GM18868 (cell line): ENCODE data around the gene MED13.
"Not testable (repeated sequence)": the region's sequence is repeated elsewhere in the genome, so short reads cannot be mapped to it uniquely, and the experiment has no call there.

Experiments
- ATAC-seq: cut with Tn5 transposase; IDR thresholded peaks from one replicate; pipeline ENCODE4 v1.9.1; 2021; ENCODE audit warnings: mild to moderate bottlenecking, moderate library complexity; ENCODE audit not compliant: unreplicated experiment

The MED13 gene

DNA sequence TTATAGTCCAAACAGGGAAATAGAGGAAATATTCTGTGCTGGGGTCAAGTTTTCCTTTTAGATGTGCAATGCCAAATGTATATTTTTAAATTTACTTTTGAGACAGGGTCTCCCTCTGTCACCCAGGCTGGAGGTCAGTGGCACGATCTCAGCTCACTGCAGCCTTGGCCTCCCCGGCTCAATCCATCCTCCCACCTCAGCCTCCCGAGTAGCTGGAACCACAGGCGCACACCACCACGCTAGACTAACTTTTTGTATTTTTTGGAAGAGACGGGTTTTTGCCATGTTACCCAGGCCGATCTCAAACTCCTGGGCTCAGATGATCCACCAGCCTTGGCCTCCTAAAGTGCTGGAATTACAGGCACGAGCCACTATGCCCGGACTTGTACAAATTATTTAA is 25.8 kb upstream of the MED13 start:
- ATAC-seq: no peak

DNA sequence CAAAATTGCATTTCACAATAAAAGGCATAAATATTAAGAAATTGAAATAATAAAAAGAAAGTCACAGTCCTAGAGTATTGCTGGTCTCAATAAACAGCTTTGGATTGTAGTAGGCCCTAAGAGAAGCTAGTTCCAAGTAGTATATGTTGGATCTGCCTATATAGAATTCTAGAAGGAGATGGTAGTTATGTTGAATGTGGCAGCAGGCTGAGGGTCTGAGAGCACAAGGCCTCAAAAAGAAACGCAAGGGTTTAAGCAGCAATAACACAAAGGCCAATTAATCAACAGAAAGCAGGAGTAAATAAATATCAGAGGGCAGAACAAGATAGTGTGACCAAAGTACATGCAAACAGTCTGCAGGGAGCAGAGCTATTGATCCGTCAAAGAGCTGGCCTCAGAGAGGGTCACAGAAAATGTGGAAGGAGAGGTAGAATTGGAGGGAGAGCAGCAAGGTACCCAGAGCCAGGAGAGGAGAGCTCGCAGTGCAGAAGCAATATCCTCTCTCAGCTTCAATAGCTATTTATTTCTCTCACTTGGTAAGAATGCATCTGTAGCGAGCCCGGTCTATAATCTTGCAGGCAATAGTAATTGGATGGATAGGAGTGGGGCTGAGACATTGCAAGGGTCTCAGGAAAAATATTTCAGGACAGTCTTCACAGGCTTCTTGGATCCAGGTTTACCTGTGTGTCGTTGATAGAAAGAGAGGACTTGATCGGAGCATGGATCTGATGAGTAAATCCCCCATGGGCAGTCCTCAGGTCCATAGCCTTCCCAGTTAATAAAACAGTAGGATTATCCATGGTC is 25.1 kb upstream of the MED13 start:
- ATAC-seq: no peak

DNA sequence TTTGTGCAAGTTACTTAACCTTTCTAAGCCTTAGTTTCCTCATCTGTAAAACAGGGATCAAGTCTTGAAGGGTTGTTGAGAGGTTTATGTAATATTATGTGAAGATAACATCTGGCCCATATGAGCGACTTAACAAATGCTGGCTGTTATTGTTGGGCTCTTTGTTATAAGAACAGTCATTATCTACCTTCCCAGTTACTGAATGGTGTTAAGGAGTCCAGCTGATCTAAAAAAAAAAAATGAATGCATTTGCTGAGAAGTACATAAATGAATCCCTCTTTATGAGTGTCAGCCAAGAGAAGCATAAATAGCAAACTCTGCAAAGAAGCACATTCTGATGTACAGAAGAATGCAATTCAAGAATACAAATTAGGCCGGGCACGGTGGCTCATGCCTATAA is 24.3 kb upstream of the MED13 start:
- no peak for ATAC-seq

DNA sequence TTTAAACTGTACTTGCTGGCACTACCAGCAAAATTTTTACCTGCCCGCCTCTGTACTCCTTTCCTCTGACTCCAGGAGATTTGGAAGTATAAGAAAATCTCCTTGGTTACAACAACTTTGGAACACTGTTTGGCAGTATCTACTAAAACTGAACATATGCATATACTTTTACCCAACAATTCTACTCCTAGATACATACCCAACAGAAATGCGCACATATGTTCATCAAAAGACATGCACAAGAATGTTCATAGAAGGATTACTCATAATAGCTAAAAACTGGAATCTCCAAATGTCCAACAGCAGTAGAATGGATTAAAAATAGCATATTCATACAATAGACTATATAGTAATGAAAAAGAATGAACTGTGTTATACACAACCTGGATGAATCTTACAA is 21.7 kb upstream of the MED13 start:
- ATAC-seq: no peak

DNA sequence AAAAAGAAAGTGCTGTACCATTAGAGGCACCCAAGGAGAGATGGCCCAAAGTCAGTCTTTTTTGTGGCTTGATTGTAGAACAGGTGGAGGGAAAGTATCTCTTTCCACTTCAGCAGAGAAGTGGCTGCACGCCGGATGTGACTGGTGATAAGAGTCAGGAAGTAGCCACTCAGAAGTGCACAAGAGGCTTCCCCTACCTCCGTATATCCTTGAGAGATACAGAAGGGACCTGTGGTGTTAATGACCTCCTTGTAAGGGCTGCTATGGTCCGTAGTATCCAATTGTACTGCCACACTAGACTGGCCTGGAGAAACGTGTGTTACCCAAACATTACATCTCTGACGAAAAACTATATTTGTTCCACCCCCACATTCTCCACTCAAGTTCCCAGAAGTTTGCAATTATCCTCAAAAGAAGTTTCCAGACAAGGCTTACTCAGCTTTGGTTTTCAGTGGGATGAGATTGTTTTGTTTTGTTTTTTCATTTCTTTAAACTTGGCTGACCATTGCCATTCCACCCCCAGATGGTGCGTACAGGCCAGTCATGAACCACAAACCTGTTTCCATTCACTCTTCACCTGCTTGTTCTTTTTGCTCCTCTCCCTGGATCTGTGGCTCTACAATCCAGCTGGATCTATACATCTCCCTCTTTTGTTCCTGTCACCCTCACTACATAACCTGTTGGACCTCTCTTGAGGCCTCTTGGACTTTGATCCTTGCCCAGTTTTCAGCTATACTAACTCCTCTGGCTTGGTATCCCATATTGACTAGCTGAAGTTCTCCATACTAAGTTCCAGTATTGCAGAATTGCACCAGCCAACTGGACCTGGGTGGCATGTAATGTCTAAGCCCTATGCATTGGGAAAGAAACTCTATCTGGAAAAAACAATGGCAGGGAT is 20.7 kb upstream of the MED13 start:
- ATAC-seq: no peak

DNA sequence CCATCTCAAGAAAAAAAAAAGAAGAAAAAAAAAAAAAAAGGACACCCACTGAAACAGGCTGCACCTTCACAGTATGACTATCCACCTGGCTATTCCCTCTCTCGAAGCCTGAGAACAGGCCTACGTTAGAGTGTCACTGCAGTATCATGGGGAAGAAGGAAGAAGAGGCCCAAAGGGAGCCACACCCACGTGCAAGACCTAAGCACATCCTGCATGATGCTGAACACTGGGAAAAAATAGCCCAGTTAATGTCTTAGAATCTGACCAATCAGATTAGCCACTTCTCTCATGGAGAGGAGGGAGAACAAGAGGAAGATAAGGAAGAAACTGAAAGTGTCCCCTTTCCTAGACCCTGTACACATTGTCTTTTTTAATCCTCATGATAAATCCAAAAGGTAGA is 19.5 kb upstream of the MED13 start:
- ATAC-seq: no peak

DNA sequence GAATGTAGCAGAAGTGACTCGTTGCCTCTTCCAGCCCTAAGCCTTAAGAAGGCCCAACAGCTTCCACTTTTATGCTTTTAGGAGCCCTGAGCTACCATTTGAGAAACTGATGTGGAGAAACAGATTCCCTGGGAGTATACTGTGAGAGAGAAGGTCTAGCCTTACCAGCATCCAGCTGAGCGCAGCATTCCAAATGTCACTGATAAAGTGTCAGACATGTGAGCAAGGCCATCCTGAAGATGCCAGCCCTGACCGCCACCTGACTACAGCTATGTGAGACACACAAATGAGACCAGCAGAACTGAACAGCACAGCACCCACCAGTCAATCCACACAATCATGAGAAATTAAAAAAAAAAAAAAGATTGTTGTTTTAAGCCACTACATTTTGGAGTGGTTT is 18.6 kb upstream of the MED13 start:
- no peak for ATAC-seq

DNA sequence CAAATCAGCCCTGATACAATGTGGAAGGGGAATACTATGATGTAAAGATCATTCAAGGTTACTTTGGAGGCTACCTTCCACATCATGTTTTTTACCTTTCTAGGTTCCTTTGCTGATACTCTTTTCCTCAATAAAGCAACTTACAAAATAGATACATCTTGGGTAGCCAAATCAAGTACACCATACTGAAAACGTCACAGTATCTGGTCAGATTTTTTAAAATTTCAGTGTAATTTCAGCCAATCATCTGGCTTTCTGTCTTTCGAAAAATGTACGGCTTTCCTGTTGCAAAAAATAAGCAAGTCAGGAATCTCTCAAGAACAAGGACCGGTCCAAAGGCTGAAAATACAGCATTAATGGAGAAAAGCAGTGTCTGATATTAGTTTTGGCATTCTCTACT is 15.6 kb upstream of the MED13 start:
- ATAC-seq: no peak

DNA sequence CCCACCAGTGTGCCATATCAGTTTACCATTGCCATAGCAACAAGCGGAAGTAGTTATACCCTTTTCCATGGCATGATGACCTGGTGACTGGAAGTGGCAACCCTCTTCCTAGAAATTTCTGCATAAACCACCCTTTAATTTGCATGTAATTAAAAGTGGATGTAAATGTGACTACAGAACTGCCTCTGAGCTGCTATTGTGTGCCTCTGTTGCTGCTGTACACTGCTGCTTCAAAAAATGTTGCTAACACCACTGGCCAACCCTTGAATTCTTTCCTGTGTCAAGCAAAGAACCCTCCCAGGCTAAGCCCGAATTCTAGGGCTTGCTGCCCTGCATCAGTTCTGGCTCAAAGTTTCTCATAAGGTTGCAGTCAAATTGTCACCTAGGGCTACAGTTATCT is 12.9 kb upstream of the MED13 start:
- ATAC-seq: no peak

DNA sequence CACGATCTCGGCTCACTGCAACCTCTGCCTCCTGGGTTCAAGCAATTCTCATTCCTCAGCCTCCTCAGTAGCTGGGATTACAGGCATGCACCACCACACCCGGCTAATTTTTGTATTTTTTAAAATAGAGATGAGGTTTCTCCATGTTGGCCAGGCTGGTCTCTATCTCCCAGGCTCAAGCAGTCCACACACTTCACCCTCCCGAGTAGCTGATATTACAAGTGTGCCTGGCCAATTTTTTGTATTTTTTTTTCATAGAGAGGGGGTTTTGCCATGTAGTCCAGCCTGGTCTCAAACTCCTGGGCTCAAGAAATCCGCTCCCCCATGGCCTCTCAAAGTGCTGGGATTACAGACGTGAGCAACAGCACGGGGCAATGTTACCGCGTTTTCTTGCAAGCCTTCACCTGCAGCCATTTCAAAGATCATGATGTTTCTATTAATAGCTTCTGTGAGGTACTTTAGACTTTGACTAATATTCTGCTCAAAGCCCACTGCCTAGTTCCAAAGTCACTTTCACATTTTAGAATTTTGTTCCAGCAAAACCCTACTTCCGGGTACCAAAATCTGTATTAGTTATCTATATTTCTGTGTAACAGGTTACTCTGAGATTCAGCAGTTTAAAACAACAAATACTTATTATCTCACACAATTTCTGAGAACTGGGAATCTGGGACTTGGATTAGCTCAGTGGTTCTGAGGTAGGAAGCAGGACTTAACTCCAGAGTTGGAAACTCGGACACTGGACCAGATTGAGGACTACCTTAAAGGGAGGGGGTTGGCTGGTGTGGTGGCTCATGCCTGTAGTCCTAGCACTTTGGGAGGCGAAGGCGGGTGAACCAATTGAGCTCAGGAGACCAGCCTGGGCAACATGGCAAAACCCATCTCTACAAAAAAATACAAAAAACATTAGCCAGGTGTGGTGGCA is 12.0 kb upstream of the MED13 start:
- ATAC-seq: no peak

DNA sequence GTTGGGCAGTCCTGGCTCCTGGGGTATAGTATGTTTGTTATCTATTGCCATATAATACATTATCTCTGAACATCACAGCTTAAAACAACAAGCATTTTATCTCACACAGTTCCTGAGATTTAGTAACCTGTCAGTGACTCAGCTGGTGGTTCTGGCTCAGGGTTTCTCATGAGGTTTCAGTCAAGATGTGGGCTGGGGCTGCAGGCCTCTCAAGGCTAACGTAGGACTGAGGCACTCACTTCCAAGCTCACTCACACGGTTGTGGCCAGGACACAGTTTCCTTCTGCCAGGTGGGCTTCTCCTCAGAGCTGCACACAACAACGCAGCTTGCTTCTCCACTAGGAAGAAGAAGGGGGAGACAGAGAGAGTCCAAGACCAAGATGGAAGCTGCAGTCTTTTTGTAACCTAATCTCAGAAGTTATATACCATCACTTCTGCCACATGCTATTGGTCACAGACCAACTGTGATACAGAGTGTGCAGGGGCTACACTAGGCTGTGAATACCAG is 10.3 kb upstream of the MED13 start:
- no peak for ATAC-seq

DNA sequence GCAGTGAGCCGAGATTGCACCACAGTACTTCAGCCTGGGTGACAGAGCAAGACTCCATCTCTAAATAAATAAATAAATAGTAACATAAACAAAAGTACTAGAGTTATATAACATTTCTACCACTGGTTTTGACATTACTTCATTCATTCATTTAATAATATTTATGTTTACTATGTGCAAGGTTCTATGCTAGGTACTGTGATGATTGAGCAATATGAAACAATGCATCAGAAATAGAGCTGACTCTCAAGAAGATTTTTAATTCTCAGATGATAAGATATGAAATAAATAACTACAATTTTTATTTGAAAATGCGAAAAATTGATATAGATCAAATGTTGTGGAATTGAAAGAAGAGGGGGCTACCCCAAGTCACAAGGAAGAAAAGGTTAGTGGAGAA is 8.9 kb upstream of the MED13 start:
- ATAC-seq: no peak

DNA sequence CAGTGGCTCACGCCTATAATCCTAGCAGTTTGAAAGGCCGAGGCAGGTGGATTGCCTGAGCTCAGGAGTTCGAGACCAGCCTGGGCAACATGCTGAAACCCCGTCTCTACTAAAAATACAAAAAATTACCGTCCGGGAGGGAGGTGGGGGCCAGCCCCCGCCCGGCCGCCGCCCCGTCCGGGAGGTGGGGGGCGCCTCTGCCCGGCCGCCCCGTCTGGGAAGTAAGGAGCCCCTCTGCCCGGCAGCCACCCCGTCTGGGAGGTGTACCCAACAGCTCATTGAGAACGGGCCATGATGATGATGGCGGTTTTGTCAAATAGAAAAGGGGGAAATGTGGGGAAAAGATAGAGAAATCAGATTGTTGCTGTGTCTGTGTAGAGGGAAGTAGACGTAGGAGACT is 7.8 kb upstream of the MED13 start:
- ATAC-seq: not testable (repeated sequence)

DNA sequence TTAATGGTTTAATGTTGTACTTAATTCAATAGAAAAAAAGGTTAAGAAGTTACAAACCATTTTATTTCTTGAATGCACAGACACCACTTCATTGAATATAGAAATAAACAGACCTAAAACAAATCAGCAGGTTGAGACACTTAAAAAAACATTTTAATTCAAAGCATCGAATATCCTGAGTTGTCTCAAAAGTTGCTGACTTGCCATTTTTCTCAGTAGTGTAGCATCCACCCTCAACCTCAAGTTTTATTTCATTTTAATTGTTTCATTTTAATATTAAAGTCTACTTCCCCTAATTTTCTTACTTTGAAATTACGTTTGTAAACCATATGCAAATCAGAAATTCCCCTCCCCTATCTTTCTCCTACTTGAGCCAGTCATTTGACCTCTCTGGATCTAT is 5.8 kb upstream of the MED13 start:
- ATAC-seq: no peak

DNA sequence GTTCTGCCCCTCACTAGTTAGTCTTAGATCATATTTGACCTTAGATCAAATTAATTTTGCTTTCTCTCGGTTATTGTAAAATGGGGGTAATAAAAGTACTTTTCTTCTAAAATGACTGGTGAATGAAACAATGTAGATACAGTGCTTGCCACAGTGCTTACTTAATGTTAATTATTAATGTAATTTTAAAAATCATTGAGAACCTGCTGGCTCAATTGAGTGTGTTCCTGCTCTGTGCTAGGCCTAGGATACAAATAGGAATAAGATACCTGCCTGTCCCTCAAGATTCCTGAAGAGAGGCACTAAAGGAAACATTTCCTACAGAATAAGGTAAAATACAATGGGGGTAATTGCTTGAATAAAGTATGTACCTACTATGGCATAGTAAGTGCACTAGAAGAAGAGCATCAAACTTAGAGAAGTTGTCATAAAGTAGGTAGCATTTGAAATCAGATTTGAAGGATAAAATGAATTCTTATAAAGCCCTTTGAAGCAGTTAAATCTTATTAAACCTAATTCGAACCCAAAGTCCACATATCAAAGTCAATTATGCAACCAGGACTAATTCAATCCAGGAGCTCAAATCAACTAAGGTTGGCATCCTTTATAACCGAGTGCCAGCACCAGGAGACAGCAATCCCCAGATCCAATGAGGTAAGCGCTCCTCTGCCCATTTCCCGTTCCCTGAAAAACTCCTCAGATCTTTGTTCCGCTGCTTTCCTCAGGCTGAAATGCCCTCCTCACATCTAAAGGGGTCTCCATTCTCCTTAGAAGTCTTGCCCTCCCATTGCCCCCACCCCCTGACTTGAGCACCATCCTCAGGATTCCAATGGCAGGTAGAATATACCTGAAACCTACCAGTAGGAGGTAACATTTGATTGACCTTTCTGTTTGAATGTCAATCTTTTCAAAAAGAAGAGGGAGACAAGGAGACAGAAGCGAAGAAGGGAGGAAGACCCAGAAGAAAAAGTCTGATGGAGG is 2.4 kb upstream of the MED13 start:
- no peak for ATAC-seq

DNA sequence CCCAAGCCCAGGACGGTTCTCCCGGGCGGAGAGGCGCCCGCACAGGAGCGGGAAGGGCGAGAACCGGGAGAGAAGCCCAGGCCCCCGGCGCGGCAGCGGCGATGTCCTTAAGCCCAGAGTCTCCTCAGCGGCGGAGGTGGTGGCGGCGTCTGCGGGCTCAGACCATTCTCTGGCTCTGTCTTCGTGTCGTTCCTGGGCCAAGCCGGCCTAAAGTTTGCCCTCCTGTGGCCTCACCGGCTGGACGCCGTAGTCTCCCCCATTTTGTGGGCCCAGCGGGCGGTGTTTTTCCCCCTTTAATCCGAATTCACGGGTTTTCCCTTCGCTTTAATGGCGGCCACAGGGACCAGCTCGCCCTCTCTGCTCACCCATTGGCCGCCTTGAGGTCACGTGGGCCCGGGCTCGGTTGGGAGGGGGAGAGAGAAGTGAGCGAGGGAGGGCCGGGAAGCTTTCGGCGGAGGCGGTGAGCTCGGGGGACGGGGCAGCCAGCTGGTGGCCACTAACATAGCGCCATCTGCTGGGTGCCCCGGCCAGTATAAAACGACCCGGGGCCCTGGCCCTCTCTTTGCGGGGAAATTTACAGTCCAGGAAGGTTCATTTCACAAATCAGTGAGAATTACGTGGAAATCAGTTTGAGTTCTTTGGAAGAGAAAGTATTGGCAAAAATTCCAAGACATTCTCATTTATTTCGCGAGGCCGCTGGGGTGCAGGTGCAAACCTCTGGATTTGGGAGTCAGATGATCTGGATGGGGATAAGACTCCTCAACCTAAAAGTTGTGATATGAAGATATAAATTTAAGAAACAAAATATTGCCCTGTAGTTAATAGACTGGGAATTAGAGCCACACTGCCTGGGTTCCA is 762 bp upstream of the MED13 start:
- peak; percentile 94 for ATAC-seq

DNA sequence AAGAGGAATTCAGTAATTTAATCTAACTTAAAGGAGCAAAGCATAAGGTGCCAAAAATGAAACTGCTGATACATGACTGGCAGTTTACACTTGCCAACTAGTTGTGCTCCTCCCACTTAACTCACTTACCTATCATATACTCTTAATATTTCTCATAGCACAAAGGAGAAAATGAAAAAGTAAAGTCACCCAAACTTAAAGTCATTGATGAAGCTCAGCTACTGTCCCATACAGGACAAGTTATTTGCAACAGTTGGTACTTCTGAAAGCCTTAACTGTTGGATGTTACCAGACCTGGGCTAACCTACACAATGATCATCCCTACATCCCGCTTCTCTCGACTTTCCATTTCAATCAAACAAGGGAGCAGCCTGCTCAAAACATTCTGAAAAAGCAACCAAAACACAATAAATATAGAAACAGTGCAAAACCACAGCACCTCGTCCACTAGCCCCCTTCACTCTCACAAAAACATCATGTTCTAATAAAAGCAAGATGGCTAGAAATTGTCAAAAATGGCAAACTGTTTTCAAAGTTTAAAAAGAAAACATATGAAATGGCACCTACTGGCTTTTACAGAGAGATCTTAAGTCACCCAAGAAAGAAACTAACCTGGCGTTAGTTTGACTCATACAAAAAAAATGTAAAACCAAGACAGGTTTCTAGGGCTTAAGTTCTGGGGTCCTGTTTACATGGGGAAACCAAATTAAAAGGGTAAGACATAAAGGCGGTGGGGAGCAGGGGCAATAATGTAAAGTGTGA is 868 bp downstream of the MED13 start:
- no peak for ATAC-seq

DNA sequence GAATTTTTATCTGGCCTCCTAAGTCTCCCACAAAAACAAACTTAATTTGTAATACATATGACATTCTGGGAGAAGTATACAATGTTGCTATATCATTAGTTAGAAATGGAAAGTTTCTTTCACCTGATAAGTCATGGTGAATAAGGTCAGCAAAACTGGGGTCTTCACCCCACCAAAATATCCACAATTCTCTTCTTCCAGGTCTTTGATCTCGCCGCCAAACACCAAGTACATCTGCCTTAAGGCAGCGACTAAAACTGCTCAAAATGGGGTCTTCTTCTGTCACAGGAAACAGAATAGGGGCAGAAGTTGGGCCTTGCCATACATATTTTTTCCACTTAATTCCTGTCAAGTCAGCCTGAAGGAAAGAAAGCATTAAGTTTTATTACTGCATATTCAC is 2.1 kb downstream of the MED13 start:
- ATAC-seq: no peak
